Sigmoid colon (tissue), 4 donors: ENCODE data around the gene ZNF443.

ENCODE experiments used
- EP300 ChIP-seq, 4 donors: sonication (generic); formaldehyde crosslinking; IDR thresholded peaks; one replicate each; pipeline ENCODE4 v1.6.1; 2017; ENCODE audit warnings: antibody characterized with exemption in 4 of 4
- POLR2A ChIP-seq, 2 donors: fragments of 450-650 bp; IDR thresholded peaks; one replicate each; pipeline ENCODE4 v1.6.1; 2016; ENCODE audit warnings: antibody characterized with exemption in 2 of 2, mild to moderate bottlenecking in 2 of 2, moderate library complexity in 2 of 2
- POLR2AphosphoS5 ChIP-seq, 4 donors: sonication (generic); formaldehyde crosslinking; IDR thresholded peaks; one replicate each; pipeline ENCODE4 v1.6.1; 2017; ENCODE audit warnings: antibody characterized with exemption in 4 of 4
- TF ChIP-seq, protein P1 (sequence below), 4 experiments: fragments of 450-650 bp in 3 of 4; fragments of 200-600 bp in 1 of 4; IDR thresholded peaks; one replicate each; pipeline ENCODE4 v1.5.1; 2016 to 2019; ENCODE audit warnings: antibody characterized with exemption in 4 of 4, mild to moderate bottlenecking in 3 of 4, moderate library complexity in 2 of 4

DNA sequence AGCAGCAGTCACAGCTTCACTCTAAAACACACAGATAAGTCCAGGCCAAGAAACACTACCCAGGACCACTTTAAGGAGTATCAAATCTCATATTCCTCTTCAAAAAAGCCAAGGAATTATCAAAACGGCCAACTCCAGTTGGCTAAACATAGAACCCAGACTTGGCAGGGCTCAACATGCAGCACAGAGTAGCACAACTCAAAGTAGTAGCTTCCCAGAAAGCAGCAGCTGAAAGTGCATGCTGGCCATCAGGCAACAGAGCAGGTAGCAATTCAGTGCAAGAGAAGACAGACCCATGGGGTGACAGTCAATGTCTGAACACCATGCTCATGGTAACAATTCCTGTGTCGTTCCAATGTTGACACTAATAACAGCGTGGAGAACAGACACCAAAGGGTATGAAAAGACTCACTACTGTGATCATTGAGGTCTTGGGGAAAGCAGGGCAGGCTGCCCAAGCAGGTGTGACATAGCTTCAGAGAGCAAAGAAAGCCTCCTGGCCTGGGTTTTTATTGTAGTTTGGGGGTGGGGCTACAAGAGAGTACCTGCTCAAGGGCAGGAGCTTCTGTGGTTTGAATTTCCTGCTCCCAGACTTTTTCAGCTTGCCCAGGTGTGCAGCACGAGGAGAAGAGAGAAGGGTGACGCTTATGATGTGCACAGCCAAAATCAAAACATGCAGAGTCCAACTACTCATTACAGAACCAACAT is 37.6 kb upstream of the ZNF443 start:
- no peak for TF ChIP-seq POLR2A (IDR thresholded peaks at IDR 0.05)
- TF ChIP-seq, protein P1, sequence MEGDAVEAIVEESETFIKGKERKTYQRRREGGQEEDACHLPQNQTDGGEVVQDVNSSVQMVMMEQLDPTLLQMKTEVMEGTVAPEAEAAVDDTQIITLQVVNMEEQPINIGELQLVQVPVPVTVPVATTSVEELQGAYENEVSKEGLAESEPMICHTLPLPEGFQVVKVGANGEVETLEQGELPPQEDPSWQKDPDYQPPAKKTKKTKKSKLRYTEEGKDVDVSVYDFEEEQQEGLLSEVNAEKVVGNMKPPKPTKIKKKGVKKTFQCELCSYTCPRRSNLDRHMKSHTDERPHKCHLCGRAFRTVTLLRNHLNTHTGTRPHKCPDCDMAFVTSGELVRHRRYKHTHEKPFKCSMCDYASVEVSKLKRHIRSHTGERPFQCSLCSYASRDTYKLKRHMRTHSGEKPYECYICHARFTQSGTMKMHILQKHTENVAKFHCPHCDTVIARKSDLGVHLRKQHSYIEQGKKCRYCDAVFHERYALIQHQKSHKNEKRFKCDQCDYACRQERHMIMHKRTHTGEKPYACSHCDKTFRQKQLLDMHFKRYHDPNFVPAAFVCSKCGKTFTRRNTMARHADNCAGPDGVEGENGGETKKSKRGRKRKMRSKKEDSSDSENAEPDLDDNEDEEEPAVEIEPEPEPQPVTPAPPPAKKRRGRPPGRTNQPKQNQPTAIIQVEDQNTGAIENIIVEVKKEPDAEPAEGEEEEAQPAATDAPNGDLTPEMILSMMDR (IDR thresholded peaks at IDR 0.05) = no peak
- TF ChIP-seq EP300 (IDR thresholded peaks at IDR 0.05) = no peak
- TF ChIP-seq POLR2AphosphoS5 (IDR thresholded peaks at IDR 0.05) = no peak
